ENCODE results near the gene DNM1. TPM values are rescaled to one million over a fixed set of nuclear protein-coding genes. Genes with fewer than 3 reads are reported as not detected.

The DNM1 gene
- total and polyA plus RNA-seq, 2 of the 8 experiments (the other 6 are each of a cell fraction or from before 2014, with no cell fraction given) = 34.3 to 62.7 TPM

DNA sequence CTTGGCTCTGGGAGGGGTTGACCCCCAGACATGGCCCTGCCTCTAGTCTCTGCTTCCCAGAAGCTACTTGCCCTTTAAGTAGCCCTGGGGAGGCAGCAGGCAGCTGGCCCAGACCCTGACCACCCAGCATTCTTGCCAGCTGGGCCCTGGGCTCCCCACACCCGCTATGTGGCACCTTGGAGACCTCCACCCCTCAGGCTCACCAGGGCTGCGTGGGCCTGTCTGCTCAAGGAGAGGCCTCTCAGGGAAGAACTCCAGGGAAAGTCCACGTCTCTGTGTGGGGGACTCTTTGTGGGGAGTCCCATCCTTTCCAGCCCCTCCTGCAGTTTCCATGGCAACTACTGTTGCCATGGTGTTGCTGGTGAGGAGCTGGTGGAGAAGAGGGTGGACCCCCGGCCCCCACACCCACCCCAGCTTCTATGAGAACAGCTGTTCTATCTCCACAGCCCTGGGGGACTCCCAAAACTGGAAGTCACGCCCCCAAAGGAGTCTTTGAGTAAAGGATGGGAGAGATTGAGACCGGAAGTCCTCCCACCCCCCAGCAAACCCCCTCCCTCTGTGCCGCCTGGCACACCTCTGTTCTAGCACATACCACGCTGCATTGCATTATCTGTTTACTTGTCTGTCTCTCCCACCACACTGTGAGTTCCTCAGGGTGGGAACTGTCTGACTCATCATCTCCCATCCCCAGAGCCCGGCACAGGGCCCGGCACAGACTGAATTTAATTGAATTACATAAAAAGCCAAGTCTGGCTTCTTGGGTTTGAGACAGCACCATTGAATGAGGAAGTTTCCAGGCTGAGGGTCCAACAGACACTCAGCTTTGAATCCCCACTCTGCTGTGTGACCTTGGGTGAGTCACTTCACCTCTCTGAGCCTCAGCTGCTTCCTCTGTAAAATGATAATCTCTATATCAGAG, 12.6 kb downstream of the DNM1 start:
- Histone ChIP-seq H4K20me1 (replicated peaks in 1 of 2; ENCODE audit: control insufficient read depth in 1 of 2, insufficient read depth in 2 of 2, low read length in 2 of 2) (peaks cover 1 to 13% of the 10 kb centered on the region in 2 experiments), H4K5ac (ENCODE audit: insufficient read length, low read depth, low read length) (no peak overlapping the region), H4K8ac (ENCODE audit: extremely low read depth, insufficient read depth, low read length) (no peak overlapping the region), H2BK12ac (ENCODE audit: low read depth, low read length) (no peak overlapping the region), H3K14ac (ENCODE audit: insufficient read length) (no peak overlapping the region), H2AFZ (ENCODE audit: low read length) (no peak overlapping the region), H3K23ac (ENCODE audit: insufficient read length) (no peak overlapping the region), H3K79me2 (ENCODE audit: control insufficient read depth in 1 of 2, insufficient read depth in 2 of 2, low read length in 2 of 2) (no peaks in the 10 kb centered on the region), H2BK20ac (ENCODE audit: low read length) (no peak overlapping the region), H3K4me1 (replicated peaks in 1 of 4; ENCODE audit: control insufficient read depth in 3 of 4, insufficient read depth in 4 of 4, low read length in 3 of 4) (peaks cover 0 to 12% (median 5%) of the 10 kb centered on the region in 4 experiments; a peak in 5 of 7 replicates), H2AK5ac (ENCODE audit: low read depth, low read length) (no peak overlapping the region), H3K4me3 (ENCODE audit: extremely low read depth in 1 of 4, insufficient read depth in 2 of 4, low read depth in 3 of 4, low read length in 4 of 4) (no peak overlapping the region), H2BK5ac (ENCODE audit: low read depth, low read length) (no peak overlapping the region), H3K36me3 (ENCODE audit: control insufficient read depth in 2 of 4, insufficient read depth in 4 of 4, low read length in 3 of 4) (peaks cover 3 to 11% (median 6%) of the 10 kb centered on the region in 4 experiments; a peak in 7 of 8 replicates), H2BK15ac (ENCODE audit: low read length) (no peak overlapping the region), H3K18ac (ENCODE audit: extremely low read depth, low read length) (no peak overlapping the region), H3K9me3 (ENCODE audit: insufficient read depth in 2 of 2, low read depth in 1 of 2, low read length in 1 of 2) (no peaks in the 10 kb centered on the region), H3K23me2 (ENCODE audit: low read depth, low read length) (0 out of 2 replicates have a peak, but pooled peaks cover 2% of the 10 kb centered on the region), H3K4me2 (ENCODE audit: insufficient read depth in 1 of 2, low read depth in 2 of 2, low read length in 2 of 2) (no peak overlapping the region), H3K4ac (replicated peaks; ENCODE audit: insufficient read length, low read depth, low read length) (no peak overlapping the region), H3K27me3 (replicated peaks in 1 of 4; ENCODE audit: control insufficient read depth in 3 of 4, extremely low read depth in 1 of 4, insufficient read depth in 3 of 4, low read length in 3 of 4) (no peaks in the 10 kb centered on the region), H3K27ac (ENCODE audit: low read depth, low read length) (no peak overlapping the region), H3K79me1 (ENCODE audit: low read depth, low read length) (no peaks in the 10 kb centered on the region; the same call in none of the 2 replicates), H3K56ac (replicated peaks; ENCODE audit: insufficient read length, low read depth, low read length) (no peak overlapping the region), H2BK120ac (replicated peaks; ENCODE audit: low read depth, low read length) (no peak overlapping the region), H4K91ac (replicated peaks; ENCODE audit: insufficient read length, low read length) (no peak overlapping the region), H3K9ac (replicated peaks in 1 of 4; ENCODE audit: extremely low read depth in 1 of 4, low read depth in 3 of 4, low read length in 3 of 4) (no peak overlapping the region; a peak in 1 of 7 replicates)
- TF ChIP-seq SIX5 (IDR thresholded peaks at IDR 0.05; ENCODE audit: low read depth, low read length) (no peak), SIN3A (conservative IDR thresholded peaks at IDR 0.05 in 1 of 2, IDR thresholded peaks at IDR 0.05 in 1 of 2; ENCODE audit: low read depth in 1 of 2, low read length in 2 of 2) (no peak), CHD1 (IDR thresholded peaks at IDR 0.05; ENCODE audit: low read depth, low read length) (no peak), CBX8 (IDR thresholded peaks at IDR 0.05; ENCODE audit: borderline replicate concordance, low read depth, low read length) (no peak), KDM1A (IDR thresholded peaks at IDR 0.05; ENCODE audit: borderline replicate concordance, low read length) (no peak), CHD2 (IDR thresholded peaks at IDR 0.05; ENCODE audit: low read length) (no peak), FOSL1 (IDR thresholded peaks at IDR 0.05; ENCODE audit: insufficient read depth, low read depth, low read length) (no peak)
- TF ChIP-seq, protein P1, sequence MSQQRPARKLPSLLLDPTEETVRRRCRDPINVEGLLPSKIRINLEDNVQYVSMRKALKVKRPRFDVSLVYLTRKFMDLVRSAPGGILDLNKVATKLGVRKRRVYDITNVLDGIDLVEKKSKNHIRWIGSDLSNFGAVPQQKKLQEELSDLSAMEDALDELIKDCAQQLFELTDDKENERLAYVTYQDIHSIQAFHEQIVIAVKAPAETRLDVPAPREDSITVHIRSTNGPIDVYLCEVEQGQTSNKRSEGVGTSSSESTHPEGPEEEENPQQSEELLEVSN (IDR thresholded peaks at IDR 0.05) = no peak
- TF ChIP-seq, protein P2, sequence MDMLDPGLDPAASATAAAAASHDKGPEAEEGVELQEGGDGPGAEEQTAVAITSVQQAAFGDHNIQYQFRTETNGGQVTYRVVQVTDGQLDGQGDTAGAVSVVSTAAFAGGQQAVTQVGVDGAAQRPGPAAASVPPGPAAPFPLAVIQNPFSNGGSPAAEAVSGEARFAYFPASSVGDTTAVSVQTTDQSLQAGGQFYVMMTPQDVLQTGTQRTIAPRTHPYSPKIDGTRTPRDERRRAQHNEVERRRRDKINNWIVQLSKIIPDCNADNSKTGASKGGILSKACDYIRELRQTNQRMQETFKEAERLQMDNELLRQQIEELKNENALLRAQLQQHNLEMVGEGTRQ (IDR thresholded peaks at IDR 0.05; ENCODE audit: low read length) = no peak
- ChIA-PET CTCF (ENCODE audit: partially characterized antibody) (interaction anchor here (0.8 to 3.3 kb wide), 5 partner anchors 8 to 32 kb away, joined by 3 to 14 read pairs (median 5); no protein-coding TSS in a partner anchor), POLR2A (ENCODE audit: partially characterized antibody) (interaction anchor here (0.6 to 3.9 kb wide), 14 partner anchors 8 to 337 kb away, joined by 3 to 14 read pairs (median 3); partner anchors contain the start of genes DNM1 and SPTAN1)
- no peak for FAIRE-seq
- whole genome bisulfite sequencing, 2 experiments (ENCODE audit: extremely low coverage in 1 of 2, insufficient coverage in 1 of 2, insufficient read length in 1 of 2, insufficient replicate concordance in 2 of 2, low coverage in 1 of 2, low lambda C conversion rate in 2 of 2, missing lambda C conversion rate in 1 of 2) = 81% methylated on average over 9 of the region's 10 CpGs; no CpG with 5 or more reads in 1 of the 2 experiments
- no peak for DNase-seq (ENCODE audit: low read depth in 1 of 2, low spot score in 2 of 2)
